Muscle of arm (tissue), 12 donors: ENCODE data around the gene NCCRP1. TPM values are rescaled to one million over a fixed set of nuclear protein-coding genes. Genes with fewer than 3 reads are reported as not detected.
A peak's percentile ranks its signal among the peaks of the same experiment; 100 is the strongest.
"Not testable (repeated sequence)": the region's sequence is repeated elsewhere in the genome, so short reads cannot be mapped to it uniquely, and the experiment has no call there.

Source experiments
- DNase-seq: peaks from one replicate; pipeline ENCODE4 v3.0.0-alpha.2; 2013
- polyA plus RNA-seq, 12 donors: library from polyadenylated mRNA; unstranded; fragments of 120-200 nt; gene quantifications; one replicate each; pipeline ENCODE4 v1.2.1, GENCODE V29; 2013; ENCODE audit not compliant: insufficient read length in 12 of 12

NCCRP1 gene
- polyA plus RNA-seq, 12 donors = 0.10 to 1.5 (median 0.17) TPM; not detected in 4

DNA sequence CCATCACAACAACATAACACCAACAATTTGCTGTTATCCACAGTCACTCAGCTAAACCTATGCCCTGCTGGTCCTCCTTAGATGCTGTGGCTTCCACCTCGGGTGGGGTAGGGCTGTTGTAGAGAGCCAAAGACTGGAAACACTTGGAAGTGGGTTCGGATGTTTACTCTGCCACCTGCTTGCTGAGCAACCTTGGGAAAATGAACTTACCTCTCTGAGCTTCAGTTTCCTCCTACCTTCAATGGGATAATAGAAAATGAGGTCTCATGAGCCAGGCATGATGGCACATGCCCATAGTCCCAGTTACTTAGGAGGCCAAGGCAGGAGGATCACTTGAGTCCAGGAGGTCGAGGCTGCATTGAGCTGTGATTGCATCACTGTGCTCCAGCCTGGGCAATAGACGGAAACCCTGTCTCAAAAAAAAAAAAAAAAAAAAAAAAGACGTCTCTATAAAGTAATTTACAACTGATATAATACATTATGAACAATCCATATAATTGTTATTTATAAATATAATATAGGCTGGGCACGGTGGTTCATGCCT, 10.6 kb downstream of the NCCRP1 start:
- DNase-seq = no peak

DNA sequence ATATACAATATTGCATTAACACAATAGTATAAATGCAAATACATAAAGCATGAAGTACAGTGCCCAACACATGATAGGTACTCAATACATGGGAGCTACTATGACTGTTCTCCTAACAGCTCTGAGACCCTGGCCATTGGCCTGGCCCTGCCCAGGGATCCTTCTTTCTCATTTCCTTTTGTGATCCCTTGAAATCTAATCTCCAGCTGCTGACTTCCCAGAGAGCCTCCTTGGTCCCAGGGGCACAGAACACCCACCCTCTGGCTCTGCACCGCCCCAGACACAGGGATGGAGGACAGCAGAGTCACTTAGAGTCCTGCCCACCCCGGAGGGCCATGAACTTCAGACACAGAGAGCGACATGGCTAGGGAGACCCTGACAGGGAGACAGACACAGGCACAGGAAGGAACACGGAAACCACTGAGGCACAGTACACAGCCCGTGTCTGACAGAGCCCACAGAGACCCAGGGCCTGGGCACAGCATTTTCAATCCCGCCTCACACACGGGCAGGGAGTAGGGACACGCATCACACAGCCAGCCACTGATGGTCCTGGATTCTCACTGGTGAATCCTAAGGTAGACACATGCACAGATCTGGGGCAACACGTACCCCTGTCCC, 11.5 kb downstream of the NCCRP1 start:
- DNase-seq = no peak

DNA sequence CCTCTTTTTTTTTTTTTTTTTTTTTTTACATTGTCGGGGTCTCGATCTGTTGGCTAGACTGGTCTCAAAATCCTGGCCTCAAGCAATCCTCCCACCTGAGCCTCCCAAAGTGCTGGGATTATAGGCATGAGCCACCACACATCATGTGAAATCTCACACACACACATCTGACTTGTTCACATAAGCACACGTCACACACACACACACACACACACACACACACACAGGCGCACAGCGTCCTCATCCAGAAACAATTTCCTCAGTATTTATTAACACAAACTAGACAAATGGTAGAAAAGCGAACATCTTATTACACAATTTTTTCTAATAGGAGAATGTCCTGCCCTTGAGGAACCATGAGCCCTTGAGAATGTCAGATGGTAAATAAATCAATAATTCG, 12.4 kb downstream of the NCCRP1 start:
- DNase-seq = no peak

DNA sequence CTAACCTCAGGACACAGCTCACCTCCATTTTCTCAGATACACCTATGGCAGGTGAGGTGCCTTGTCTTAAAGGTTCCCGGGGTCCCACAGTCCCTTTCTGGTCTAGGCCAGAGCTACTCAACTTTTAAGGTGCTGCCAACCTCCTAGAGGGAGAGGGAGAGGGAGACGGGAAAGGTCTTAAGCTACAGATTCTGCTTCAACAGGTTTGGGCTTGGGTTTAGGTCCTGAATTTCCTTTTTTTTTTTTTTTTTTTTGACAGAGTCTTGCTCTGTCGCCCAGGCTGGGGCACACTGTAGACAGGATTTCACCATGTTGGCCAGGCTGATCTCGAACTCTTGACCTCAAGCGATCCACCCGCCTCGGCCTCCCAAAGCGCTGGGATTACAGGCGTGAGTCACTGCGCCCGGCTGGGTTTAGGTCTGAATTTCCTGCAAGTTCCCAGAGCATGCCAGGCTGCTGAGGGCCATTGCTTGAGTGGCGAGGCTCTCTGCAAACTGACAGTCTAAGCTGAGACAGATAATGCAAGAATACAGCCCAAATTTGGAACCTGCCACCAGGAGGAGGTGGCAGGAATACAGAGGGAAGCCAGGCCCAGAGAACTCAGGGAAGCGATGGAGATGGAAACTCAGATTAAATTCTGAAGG, 15.1 kb downstream of the NCCRP1 start:
- no peak for DNase-seq

DNA sequence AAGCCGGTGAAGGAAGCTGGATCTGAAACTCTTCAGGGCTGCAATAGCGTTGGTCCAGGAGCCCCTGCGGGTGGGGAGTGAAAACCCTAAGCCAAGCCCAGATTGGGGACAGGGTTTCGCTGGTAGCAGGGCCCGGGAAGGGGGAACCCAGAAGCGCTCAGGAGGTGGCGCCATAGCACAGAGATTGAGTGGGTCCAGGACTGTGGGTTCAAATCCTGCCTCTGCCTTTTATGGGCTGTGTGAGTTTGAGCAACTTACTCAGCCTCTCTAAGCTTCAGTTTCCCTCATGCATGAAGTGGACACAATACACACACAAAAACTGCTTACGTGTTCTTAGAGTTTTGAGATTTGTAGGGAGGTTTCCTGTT, 15.6 kb downstream of the NCCRP1 start:
- no peak for DNase-seq

DNA sequence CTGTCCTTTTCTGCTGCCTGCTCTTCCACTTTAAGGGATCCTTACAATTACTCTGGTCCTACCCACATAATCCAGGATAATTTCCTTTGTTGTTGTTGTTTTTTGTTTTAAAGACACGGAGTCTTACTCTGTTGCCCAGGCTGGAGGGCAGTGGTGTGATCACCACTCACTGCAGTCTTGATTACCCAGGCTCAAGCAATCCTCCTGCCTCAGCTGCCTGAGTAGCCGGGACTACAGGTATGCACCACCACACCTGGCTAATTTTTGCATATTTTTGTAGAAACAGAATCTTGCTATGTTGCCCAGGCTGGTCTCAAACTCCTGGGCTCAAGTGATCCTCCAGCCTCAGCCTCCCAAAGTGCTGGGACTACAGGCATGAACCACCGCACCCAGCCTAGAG, 18.6 kb downstream of the NCCRP1 start:
- not testable (repeated sequence) for DNase-seq

DNA sequence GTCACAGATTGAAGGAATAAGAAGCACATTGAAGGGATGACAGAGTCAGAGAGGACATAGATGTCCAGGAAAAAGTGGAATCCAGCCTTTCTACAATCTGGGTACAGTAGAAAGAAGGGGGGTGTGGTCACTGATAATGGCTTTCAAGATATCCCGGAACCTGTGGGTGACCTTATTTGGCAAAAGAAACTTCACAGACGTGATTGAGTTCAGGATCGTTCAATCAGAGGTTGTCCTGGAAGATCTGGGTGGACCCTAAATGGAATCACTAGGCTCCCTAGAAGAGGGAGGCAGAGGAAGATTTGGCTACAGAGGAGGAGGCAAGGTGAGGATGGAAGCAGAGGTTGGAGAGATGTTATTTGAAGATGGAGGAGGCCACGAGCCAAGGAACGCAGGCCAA, 20.3 kb downstream of the NCCRP1 start:
- DNase-seq = no peak

DNA sequence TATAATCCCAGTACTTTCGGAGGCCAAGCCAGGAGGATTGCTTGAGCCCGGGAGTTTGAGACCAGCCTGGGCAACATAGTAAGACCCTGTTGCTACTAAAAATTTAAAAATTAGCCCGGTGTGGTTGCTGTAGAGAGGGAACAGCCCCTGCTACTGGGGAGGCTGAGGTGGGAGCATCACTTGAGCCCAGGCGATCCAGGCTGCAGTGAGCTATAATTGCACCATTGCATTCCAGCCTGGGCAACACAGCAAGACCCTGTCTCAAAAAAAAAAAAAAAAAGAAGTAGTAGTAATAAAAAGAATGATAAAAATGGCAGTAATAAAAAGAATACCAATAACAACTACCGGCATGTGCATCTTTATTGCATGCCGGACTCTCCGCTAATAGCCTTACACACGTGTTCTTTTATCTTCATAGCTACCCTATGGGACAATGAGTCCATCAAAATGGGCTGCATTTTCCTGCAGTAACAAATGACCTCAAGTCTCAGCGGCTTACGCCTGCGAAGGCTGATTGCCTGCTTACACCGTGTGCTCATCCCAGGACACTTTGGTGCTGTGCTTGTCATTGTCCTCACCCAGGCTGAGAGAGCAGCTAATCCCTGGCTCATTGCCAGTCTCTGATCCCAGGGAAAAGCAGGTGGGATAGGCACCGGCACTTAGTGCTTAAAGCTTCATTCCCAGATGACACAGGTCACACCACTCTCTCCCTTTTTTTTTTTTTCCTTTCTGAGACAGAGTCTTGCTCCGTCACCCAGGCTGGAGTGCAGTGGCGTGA, 21.7 kb downstream of the NCCRP1 start:
- no peak for DNase-seq

DNA sequence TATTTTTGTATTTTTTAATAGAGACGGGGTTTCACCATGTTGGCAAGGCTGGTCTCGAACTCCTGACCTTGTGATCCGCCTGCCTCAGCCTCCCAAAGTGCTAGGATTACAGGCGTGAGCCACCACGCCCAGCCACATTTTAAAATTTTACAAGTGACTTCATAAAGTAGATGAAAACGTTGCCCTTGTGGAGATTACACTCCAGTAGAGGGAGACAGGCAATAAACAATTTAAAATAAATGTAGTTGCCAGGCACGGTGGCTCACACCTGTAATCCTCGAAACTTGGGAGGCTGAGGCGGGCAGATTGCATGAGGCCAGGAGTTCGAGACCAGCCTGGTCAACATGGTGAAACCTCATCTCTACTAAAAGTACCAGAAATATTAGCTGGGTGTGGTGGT, 22.3 kb downstream of the NCCRP1 start:
- DNase-seq = not testable (repeated sequence)

DNA sequence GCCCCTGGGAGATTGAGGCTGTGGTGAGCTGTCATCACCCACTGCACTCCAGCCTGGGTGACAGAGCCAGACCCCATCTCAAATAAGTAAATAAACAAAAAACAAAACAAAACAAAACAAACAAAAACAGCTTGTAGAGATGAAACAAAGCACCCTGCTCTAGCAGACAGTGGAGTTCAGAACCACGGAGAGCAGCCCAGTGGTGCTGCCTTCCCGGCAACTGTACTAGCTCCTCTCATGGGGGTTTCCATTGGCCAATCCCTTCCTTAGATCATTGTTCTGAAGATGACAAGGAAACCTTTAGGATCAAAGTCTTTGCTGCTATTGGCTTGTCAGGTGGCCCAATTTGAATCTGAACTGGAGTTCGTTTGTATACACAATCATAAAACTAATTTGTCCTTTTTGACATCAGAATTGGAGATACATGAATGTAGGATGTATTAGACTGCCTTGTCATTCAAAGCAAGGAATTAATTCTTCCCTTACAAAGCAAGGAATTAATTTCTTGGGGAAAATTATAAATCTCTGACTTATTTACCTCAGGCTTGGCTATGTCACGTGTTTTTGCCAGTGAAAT, 27.0 kb downstream of the NCCRP1 start:
- peak; percentile 12 for DNase-seq

DNA sequence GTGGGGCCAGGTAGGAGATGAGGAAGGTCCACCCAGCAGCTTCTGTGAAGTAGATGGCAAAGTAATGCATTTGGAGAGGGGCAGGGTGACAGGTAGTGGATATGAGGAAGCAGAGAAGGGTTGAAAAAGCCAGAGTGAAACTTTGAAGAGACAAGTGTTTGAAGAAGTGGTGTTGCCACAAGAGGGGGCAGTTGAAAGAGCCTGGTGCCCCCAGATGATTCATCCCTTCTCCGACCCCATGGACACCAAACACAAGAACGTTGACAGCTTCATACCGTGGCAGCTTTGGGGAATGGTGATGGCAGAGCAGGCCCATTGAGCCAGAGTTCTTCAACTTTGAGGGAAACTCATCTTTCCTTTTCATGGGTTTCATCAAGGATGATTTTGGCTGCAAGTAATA, 28.1 kb downstream of the NCCRP1 start:
- DNase-seq = no peak

DNA sequence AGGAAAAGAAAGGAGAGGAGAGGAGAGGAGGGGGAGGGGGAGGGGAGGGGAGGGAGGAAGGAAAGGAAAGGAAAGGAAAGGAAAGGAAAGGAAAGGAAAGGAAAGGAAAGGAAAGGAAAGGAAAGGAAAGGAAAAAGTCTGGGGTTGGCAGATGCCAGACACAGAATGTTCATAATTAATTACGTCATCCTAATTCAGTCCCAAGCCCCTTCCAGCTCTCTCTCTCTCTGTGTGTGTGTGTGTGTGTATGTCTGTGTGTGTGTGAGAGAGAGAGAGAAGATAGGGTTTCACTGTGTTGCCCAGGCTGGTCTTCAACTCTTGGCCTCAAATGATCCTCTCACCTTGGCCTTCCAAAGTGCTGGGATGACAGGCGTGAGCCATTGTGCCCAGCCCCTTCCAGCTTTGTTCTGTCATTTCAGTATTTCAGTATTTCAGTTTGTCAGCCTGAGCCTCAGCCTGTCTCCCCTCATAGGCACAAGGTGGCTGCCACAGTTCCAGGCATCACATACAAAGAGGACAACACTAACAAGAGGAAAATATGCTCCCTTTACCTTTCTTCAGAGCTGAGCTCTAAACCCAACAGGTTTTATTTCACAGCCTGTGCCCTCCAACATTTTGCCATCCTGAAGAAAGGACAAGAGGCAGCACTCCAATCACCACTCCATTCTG, 33.5 kb downstream of the NCCRP1 start:
- DNase-seq = no peak

DNA sequence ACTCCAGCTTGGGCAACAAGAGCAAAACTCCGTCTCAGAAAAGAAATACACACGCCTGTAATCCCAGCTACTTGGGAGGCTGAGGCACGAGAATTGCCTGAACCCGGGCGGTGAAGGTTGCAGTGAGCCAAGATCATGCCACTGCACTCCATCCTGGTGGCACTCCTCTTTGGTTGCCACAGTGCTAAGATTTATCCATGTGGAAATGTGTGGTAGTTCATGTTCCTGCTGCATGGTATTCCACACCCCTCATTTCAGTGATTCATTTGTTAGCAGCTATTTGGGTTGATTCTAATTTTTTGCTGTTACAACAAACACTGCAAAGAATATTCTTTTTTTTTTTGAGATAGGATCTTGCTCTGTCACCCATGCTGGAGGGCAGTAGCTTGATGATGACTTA, 35.9 kb downstream of the NCCRP1 start:
- DNase-seq = no peak

DNA sequence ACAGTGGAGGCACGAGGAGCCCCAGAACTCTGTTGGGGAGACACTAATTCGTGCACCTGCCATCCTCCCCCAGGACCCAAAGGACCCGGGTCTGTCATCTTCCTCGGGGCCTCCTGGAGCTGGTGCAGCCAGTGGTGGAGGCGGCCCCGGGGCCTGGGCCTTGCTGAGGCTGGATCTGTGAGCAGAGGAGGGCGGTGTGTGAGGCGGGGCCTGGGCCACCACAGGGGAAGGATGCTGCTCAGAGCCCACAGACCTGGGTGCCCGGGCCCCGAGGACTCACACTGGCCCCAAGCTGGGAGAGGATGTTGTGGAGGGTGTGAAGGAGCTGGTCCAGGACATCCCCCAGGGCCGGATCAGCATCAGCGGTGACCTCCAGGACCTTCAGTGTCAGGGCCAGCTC, 39.8 kb downstream of the NCCRP1 start:
- DNase-seq = no peak

DNA sequence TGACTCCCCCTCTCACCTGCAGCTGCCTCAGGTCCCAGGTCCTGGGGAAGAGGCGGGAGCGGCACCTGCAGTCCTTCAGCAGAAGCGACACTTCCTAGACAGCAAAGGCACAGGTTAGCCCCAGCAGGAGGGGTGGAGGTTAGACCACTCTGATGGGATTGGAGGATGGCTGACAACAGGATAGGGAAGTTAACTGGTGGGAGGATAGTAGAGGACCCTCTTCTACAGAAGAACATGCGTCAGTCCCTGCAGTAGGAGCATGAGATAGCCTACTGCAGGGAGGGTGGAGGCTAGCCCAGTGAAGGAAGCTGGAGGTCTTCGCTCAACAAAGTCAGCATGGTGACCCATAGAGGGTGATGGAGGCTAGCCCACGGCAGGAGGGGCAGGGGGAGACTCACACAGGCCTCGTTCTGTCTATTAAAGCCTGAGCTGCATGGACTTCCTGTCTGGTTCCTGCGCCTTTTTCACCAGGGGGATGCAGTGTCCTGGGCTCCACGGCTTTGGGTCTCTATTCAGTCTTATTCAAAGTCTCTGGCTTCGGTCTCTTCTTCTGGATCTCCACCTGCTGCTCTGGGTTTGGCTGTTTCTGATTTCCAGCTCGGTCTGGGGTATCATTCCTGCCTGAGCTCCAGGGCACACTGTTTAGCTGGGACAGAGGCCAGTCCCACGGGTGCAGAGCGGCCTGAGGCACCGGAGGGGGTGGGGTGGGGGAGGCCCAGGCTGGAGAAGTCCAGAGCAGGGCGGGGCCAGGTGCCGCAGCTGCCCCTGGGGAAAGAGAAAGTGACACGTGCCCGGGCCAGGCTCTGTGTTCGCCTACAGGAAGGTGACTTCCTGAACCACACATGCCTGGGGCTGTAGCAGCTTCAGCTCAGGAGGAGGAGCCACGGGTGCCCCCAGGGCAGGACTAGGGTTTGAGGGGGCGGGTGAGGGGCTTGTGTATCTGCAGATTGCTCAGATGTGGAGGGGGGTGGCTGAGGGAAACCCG, 40.7 kb downstream of the NCCRP1 start:
- DNase-seq = no peak

DNA sequence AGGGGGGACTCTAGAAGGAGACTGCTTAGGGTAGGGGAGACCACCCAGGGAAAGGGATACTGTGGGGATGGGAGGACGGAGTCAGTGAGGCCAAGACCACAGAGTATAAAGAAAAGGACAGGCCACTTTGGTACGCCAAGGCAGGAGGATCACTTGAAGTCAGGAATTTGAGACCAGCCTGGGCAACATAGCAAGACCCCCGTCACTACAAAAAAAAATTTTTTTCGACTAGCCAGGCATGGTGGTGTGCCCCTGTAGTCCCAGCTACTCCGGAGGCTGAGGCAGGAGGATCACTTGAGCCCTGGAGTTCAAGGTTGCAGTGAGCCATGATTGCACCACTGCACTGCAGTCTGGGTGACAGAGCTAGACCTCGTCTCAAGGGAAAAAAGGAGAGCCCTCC, 41.4 kb downstream of the NCCRP1 start:
- DNase-seq = no peak

DNA sequence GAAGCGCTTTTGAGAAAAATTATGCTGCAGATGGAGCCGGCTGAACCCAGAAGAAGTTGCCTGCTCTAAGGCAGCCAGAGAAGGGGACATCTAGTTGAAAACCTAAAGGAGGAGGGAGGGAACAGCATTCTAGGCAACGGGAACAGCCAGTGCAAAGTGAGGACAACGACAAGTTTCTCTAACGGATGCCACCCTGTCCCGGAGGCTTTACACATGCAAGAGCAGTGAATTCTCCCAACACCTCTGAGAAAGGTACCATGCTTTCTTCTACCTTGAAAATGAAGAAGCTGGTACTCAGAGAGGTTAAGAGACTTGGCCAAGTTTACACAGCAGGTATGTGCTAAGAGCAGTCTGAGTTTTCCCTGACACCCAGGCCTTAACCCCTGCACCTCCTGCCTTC, 42.2 kb downstream of the NCCRP1 start:
- no peak for DNase-seq

DNA sequence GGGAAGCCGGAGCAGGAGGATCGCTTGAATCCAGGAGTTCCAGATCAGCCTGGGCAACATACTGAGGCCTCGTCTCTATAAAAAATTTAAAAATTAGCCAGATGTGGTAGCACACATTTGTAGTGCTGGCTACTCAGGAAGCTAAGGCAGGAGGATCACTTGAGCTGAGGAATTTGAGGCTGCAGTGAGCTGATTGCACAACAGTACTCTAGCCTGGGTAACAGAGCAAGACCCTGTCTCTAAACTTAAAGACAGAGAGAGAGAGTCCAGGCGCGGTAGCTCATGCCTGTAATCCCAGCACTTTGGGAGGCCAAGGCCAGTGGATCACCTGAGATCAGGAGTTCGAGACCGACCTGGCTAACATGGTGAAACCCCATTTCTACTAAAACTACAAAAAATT, 43.7 kb downstream of the NCCRP1 start:
- no peak for DNase-seq

DNA sequence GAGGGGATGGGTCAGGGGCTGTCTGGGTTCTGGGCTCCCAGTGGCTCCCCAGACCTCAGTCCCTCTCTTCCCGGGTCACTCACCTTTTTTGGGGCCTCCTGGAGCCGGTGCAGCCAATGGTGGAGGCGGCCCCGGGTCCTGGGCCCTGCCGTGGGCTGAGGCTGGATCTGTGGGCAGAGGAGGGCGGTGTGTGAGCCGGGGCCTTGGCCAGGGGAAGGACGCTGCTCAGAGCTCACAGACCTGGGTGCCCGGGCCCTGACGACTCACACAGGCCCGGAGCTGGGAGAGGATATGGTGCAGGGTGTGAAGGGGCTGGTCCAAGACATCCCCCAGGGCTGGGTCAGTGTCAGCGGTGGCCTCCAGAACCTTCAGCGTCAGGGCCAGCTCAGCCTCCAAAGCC, 47.0 kb downstream of the NCCRP1 start:
- not testable (repeated sequence) for DNase-seq

DNA sequence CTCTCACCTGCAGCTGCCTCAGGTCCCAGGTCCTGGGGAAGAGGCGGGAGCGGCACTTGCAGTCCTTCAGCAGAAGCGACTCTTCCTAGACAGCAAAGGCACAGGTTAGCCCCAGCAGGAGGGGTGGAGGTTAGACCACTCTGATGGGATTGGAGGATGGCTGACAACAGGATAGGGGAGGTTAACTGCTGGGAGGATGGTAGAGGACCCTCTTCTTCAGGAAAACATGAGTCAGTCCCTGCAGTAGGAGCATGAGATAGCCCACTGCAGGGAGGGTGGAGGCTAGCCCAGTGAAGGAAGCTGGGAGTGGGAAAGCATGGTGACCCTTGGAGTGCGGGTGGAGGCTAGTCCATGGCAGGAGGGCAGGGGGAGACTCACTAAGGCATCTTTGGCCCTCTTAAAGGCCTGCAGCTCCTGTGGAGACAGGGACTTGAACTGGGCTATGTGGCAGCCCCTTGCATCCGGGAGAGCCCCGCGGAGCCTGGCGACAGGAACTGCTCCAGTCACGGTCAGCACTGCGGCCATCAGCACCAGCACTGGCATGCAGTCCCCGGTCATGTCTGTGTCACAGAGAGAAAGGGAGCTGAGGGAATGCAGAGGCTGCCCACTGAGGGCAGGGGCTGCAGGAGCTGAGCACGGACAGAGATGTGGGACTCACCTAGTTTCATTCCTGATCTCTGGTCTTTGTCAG, 47.8 kb downstream of the NCCRP1 start, which contains the start of gene IFNL3:
Gene IFNL3 (minus strand): TSS at position 597 of the 691 bp plus-strand sequence. CDS start 39 bp downstream, at position 558.
- DNase-seq = not testable (repeated sequence)
